Measurements from ENCODE around the gene DHX9.

Gene DHX9

GRCh38 chr1:182845894-182846293 lies 6.7 kb downstream of the DHX9 start:
- no peak for TF ChIP-seq CTCF (IDR thresholded peaks at IDR 0.05; ENCODE audit: low read depth, low read length)
- Histone ChIP-seq H3K27me3 (no peaks in the 10 kb centered on the region), H3K9me3 (no peaks in the 10 kb centered on the region), H3K36me3 (peaks cover 97% of the 10 kb centered on the region), H3K4me1 (no peaks in the 10 kb centered on the region), H3K4me3 (ENCODE audit: low read depth, low read length) (no peak overlapping the region)
- no peak for DNase-seq

- Histone ChIP-seq H3K27me3 (no peaks in the 10 kb centered on the region), H3K4me3 (ENCODE audit: low read depth, low read length) (no peak overlapping the region), H3K4me1 (no peaks in the 10 kb centered on the region), H3K36me3 (peaks cover 98% of the 10 kb centered on the region), H3K9me3 (no peaks in the 10 kb centered on the region)
- TF ChIP-seq CTCF (IDR thresholded peaks at IDR 0.05; ENCODE audit: low read depth, low read length): no peak
- DNase-seq: no peak
Observed at GRCh38 chr1:182847105-182847504, 8.0 kb downstream of the DHX9 start.

- no peak overlapping the region for H3K4me3 ChIP-seq (ENCODE audit: low read depth, low read length)
- H3K9me3 ChIP-seq: no peaks in the 10 kb centered on the region
- DNase-seq: no peak
- peaks cover 100% of the 10 kb centered on the region for H3K36me3 ChIP-seq
- H3K27me3 ChIP-seq: no peaks in the 10 kb centered on the region
- no peaks in the 10 kb centered on the region for H3K4me1 ChIP-seq
- TF ChIP-seq CTCF (IDR thresholded peaks at IDR 0.05; ENCODE audit: low read depth, low read length): no peak
Observed at GRCh38 chr1:182848736-182849135, 9.6 kb downstream of the DHX9 start.

- Histone ChIP-seq H3K4me3 (ENCODE audit: low read depth, low read length) (no peak overlapping the region), H3K27me3 (no peaks in the 10 kb centered on the region), H3K4me1 (peaks cover 3% of the 10 kb centered on the region; the same call in 1 of the 2 replicates), H3K9me3 (no peaks in the 10 kb centered on the region), H3K36me3 (peaks cover 100% of the 10 kb centered on the region)
- DNase-seq: no peak
- TF ChIP-seq CTCF (IDR thresholded peaks at IDR 0.05; ENCODE audit: low read depth, low read length): no peak
Observed at GRCh38 chr1:182850319-182850718, 11.2 kb downstream of the DHX9 start.

GRCh38 chr1:182851825-182852224 lies 12.7 kb downstream of the DHX9 start:
- Histone ChIP-seq H3K27me3 (no peaks in the 10 kb centered on the region), H3K4me1 (peaks cover 3% of the 10 kb centered on the region; the same call in 1 of the 2 replicates), H3K4me3 (ENCODE audit: low read depth, low read length) (no peak overlapping the region), H3K9me3 (no peaks in the 10 kb centered on the region), H3K36me3 (peaks cover 100% of the 10 kb centered on the region)
- no peak for TF ChIP-seq CTCF (IDR thresholded peaks at IDR 0.05; ENCODE audit: low read depth, low read length)
- DNase-seq: no peak

GRCh38 chr1:182855911-182856310 lies 16.8 kb downstream of the DHX9 start:
- Histone ChIP-seq H3K9me3 (no peaks in the 10 kb centered on the region), H3K27me3 (no peaks in the 10 kb centered on the region), H3K36me3 (peaks cover 100% of the 10 kb centered on the region)

More at GRCh38 chr1:182855911-182856310, 16.8 kb downstream of the DHX9 start:
- TF ChIP-seq CTCF (IDR thresholded peaks at IDR 0.05; ENCODE audit: low read depth, low read length): no peak
- no peak for DNase-seq
- peaks cover 3% of the 10 kb centered on the region; the same call in 1 of the 2 replicates for H3K4me1 ChIP-seq
- H3K4me3 ChIP-seq (ENCODE audit: low read depth, low read length): no peak overlapping the region

All from BE2C (cell line).